GM23338 (cell line): ENCODE results near the gene MUC12. TPM values are rescaled to one million over a fixed set of nuclear protein-coding genes. Genes with fewer than 3 reads are reported as not detected.

ENCODE experiments used
- ATAC-seq: fragments of 200-7000 bp; cut with Tn5 transposase; 3 replicates; pipeline ENCODE4 v1.9.1; 2020
- DNase-seq: peaks from one replicate; pipeline ENCODE4 v3.0.0-alpha.2; 2015; ENCODE audit warnings: low spot score
- H2AFZ ChIP-seq: fragments of 200-600 bp; sonication (generic); 2 replicates; pipeline ENCODE4 v1.8.0; 2016; ENCODE audit warnings: antibody characterized with exemption, mild to moderate bottlenecking, moderate library complexity
- H3F3A ChIP-seq: fragments of 200-600 bp; sonication (generic); replicated peaks from 2 replicates; pipeline ENCODE4 v1.8.0; 2017; ENCODE audit warnings: antibody characterized with exemption, mixed run types, low read depth
- H3K27ac ChIP-seq: fragments of 200-600 bp; sonication (generic); 2 replicates; pipeline ENCODE4 v1.6.1; 2016; ENCODE audit warnings: low read depth
- H3K27me3 ChIP-seq: fragments of 200-600 bp; sonication (generic); 2 replicates; pipeline ENCODE4 v1.8.0; 2016; ENCODE audit warnings: mild to moderate bottlenecking, mixed run types, moderate library complexity; ENCODE audit not compliant: insufficient read depth
- H3K36me3 ChIP-seq: fragments of 200-600 bp; sonication (generic); 2 replicates; pipeline ENCODE4 v1.8.0; 2016; ENCODE audit warnings: mild to moderate bottlenecking; ENCODE audit not compliant: insufficient read depth
- H3K4me1 ChIP-seq: fragments of 200-600 bp; sonication (generic); 2 replicates; pipeline ENCODE4 v1.8.0; 2016; ENCODE audit warnings: mild to moderate bottlenecking, moderate library complexity; ENCODE audit not compliant: insufficient read depth
- H3K4me2 ChIP-seq: fragments of 200-600 bp; sonication (generic); 2 replicates; pipeline ENCODE4 v1.7.1; 2017; ENCODE audit warnings: mixed run types
- H3K4me3 ChIP-seq: fragments of 200-600 bp; sonication (generic); 2 replicates; pipeline ENCODE4 v1.6.1; 2016; ENCODE audit warnings: mixed run types
- H3K79me2 ChIP-seq: fragments of 200-600 bp; sonication (generic); replicated peaks from 2 replicates; pipeline ENCODE4 v1.8.0; 2017; ENCODE audit warnings: mild to moderate bottlenecking; ENCODE audit not compliant: insufficient read depth
- H3K9me2 ChIP-seq: fragments of 200-600 bp; sonication (generic); 2 replicates; pipeline ENCODE4 v1.8.0; 2017; ENCODE audit not compliant: insufficient read depth
- H4K20me1 ChIP-seq: fragments of 200-600 bp; sonication (generic); replicated peaks from 2 replicates; pipeline ENCODE4 v1.8.0; 2017; ENCODE audit warnings: mild to moderate bottlenecking; ENCODE audit not compliant: insufficient read depth
- H3K27ac Mint-ChIP-seq: 2 replicates; pipeline ENCODE4 v1.8.0; 2020; ENCODE audit warnings: inconsistent platforms, mild to moderate bottlenecking, moderate library complexity, mixed read lengths
- H3K27me3 Mint-ChIP-seq: 3 replicates; pipeline ENCODE4 v1.8.0; 2022; ENCODE audit warnings: low read depth, mild to moderate bottlenecking, moderate library complexity, mixed read lengths, inconsistent platforms; ENCODE audit not compliant: insufficient read depth, poor library complexity
- H3K36me3 Mint-ChIP-seq: 3 replicates; pipeline ENCODE4 v1.8.0; 2021; ENCODE audit warnings: low read depth, mild to moderate bottlenecking, inconsistent platforms, moderate library complexity, mixed read lengths
- H3K4me1 Mint-ChIP-seq: 3 replicates; pipeline ENCODE4 v1.8.0; 2020; ENCODE audit warnings: mild to moderate bottlenecking, inconsistent platforms, mixed read lengths
- H3K4me3 Mint-ChIP-seq: 3 replicates; pipeline ENCODE4 v1.8.0; 2021; ENCODE audit warnings: moderate library complexity, mild to moderate bottlenecking, inconsistent platforms, mixed read lengths
- H3K9me3 Mint-ChIP-seq: 3 replicates; pipeline ENCODE4 v1.8.0; 2020; ENCODE audit warnings: moderate library complexity, mild to moderate bottlenecking, inconsistent platforms, mixed read lengths
- CREB1 ChIP-seq: fragments of 250-450 bp; sonication (Bioruptor Pico); IDR thresholded peaks from 2 replicates; pipeline ENCODE4 v1.5.0; 2020; ENCODE audit warnings: low read depth, mild to moderate bottlenecking, moderate library complexity
- ETS1 ChIP-seq: IDR thresholded peaks from 2 replicates; pipeline ENCODE4 v1.6.1; 2016; ENCODE audit warnings: antibody characterized with exemption
- EZH2 ChIP-seq: fragments of 200-600 bp; sonication (generic); IDR thresholded peaks from one replicate; pipeline ENCODE4 v1.8.0; 2017; ENCODE audit warnings: antibody characterized with exemption, mild to moderate bottlenecking, low read depth; ENCODE audit not compliant: unreplicated experiment
- JUNB ChIP-seq: IDR thresholded peaks from one replicate; pipeline ENCODE4 v1.6.1; 2016; ENCODE audit warnings: antibody characterized with exemption; ENCODE audit not compliant: unreplicated experiment
- NANOG ChIP-seq: IDR thresholded peaks from 2 replicates; pipeline ENCODE4 v1.6.1; 2016; ENCODE audit warnings: antibody characterized with exemption, borderline replicate concordance
- POLR2AphosphoS5 ChIP-seq: IDR thresholded peaks from 2 replicates; pipeline ENCODE4 v1.6.1; 2016; ENCODE audit warnings: antibody characterized with exemption, low read depth
- STAT1 ChIP-seq: IDR thresholded peaks from one replicate; pipeline ENCODE4 v1.6.1; 2016; ENCODE audit warnings: antibody characterized with exemption; ENCODE audit not compliant: unreplicated experiment
- ZNF114 ChIP-seq: fragments of 250-450 bp; sonication (Bioruptor Pico); IDR thresholded peaks from 2 replicates; pipeline ENCODE4 v1.5.0; 2020; ENCODE audit warnings: mild to moderate bottlenecking, moderate library complexity
- ZNF331 ChIP-seq: fragments of 250-450 bp; sonication (Bioruptor Pico); IDR thresholded peaks from 2 replicates; pipeline ENCODE4 v1.5.0; 2020; ENCODE audit warnings: low read depth, mild to moderate bottlenecking, moderate library complexity
- polyA plus RNA-seq: library from polyadenylated mRNA; unstranded; fragments of >200 nt; fragmentation: Nextera tagmentation; extraction: Ambion mirVana; gene quantifications from 2 replicates; pipeline ENCODE4 v1.2.1, GENCODE V29; 2016
- total RNA-seq: library from RNA; depleted of rRNA; stranded (reverse); fragments of >200 nt; shearing (Covaris generic); gene quantifications from 2 replicates; pipeline ENCODE4 v1.2.3, GENCODE V29; 2014
- TF ChIP-seq, protein P1 (sequence below), 2 experiments: fragments of 200-600 bp in 1 of 2; sonication (generic) in 1 of 2; conservative IDR thresholded peaks; 2 replicates each; pipeline versions ENCODE4 v1.5.1 to v1.6.1; 2016 to 2017; ENCODE audit warnings: antibody characterized with exemption in 2 of 2, low read depth in 2 of 2, mild to moderate bottlenecking in 2 of 2, moderate library complexity in 1 of 2
- TF ChIP-seq, protein P2 (sequence below): IDR thresholded peaks from one replicate; pipeline ENCODE4 v1.6.1; 2018; ENCODE audit warnings: antibody characterized with exemption; ENCODE audit not compliant: unreplicated experiment

Gene MUC12
- total and polyA plus RNA-seq, 2 experiments from 2014 or later, result 4.6 to 18.0 TPM

DNA sequence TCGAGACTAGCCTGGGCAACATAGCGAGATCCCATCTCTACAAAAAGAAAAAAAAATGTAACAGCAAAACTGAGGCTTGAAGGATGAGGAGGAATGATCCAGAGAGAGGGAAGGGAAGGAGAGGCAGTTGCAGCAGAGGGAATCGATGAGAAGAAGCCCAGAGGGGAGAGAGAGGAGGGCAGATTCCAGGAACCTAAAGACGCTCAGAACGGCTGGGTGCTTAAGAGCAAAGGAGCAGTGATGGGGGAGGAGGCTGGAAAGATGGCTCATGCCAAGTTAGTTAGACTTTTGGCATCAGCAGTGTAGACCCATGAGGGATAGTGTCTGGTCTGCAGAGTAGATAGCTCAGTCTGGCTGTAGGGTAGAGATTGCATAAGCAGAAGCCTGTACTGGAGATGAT lies 40.3 kb downstream of the MUC12 start:
- TF ChIP-seq, protein P1, sequence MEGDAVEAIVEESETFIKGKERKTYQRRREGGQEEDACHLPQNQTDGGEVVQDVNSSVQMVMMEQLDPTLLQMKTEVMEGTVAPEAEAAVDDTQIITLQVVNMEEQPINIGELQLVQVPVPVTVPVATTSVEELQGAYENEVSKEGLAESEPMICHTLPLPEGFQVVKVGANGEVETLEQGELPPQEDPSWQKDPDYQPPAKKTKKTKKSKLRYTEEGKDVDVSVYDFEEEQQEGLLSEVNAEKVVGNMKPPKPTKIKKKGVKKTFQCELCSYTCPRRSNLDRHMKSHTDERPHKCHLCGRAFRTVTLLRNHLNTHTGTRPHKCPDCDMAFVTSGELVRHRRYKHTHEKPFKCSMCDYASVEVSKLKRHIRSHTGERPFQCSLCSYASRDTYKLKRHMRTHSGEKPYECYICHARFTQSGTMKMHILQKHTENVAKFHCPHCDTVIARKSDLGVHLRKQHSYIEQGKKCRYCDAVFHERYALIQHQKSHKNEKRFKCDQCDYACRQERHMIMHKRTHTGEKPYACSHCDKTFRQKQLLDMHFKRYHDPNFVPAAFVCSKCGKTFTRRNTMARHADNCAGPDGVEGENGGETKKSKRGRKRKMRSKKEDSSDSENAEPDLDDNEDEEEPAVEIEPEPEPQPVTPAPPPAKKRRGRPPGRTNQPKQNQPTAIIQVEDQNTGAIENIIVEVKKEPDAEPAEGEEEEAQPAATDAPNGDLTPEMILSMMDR (conservative IDR thresholded peaks at IDR 0.05; ENCODE audit: low read depth in 2 of 2), result no peak
- TF ChIP-seq JUNB, result no peak
- no peak for TF ChIP-seq POLR2AphosphoS5
- TF ChIP-seq NANOG, result no peak
- TF ChIP-seq ZNF114, result no peak
- no peak for TF ChIP-seq EZH2
- no peak for TF ChIP-seq ZNF331 (CRISPR knock-in tag)
- no peak for TF ChIP-seq STAT1
- TF ChIP-seq ETS1, result no peak
- TF ChIP-seq, protein P2, sequence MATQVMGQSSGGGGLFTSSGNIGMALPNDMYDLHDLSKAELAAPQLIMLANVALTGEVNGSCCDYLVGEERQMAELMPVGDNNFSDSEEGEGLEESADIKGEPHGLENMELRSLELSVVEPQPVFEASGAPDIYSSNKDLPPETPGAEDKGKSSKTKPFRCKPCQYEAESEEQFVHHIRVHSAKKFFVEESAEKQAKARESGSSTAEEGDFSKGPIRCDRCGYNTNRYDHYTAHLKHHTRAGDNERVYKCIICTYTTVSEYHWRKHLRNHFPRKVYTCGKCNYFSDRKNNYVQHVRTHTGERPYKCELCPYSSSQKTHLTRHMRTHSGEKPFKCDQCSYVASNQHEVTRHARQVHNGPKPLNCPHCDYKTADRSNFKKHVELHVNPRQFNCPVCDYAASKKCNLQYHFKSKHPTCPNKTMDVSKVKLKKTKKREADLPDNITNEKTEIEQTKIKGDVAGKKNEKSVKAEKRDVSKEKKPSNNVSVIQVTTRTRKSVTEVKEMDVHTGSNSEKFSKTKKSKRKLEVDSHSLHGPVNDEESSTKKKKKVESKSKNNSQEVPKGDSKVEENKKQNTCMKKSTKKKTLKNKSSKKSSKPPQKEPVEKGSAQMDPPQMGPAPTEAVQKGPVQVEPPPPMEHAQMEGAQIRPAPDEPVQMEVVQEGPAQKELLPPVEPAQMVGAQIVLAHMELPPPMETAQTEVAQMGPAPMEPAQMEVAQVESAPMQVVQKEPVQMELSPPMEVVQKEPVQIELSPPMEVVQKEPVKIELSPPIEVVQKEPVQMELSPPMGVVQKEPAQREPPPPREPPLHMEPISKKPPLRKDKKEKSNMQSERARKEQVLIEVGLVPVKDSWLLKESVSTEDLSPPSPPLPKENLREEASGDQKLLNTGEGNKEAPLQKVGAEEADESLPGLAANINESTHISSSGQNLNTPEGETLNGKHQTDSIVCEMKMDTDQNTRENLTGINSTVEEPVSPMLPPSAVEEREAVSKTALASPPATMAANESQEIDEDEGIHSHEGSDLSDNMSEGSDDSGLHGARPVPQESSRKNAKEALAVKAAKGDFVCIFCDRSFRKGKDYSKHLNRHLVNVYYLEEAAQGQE, result no peak
- TF ChIP-seq CREB1 (CRISPR knock-in tag), result no peak
- DNase-seq (no peak), ATAC-seq (no peak)
- Histone ChIP-seq H4K20me1 (no peaks in the 10 kb centered on the region), H3K27ac (no peak overlapping the region), H3K4me2 (no peak overlapping the region), H3K4me3 (no peak overlapping the region), H3K9me2 (0 out of 2 replicates have a peak, but pooled peaks cover 5% of the 10 kb centered on the region), H3F3A (no peaks in the 10 kb centered on the region), H3K36me3 (no peaks in the 10 kb centered on the region), H3K79me2 (no peaks in the 10 kb centered on the region), H3K27me3 (no peaks in the 10 kb centered on the region), H2AFZ (no peak overlapping the region), H3K4me1 (no peaks in the 10 kb centered on the region)
- no peaks in the 10 kb centered on the region for H3K4me1 Mint-ChIP-seq
- H3K36me3 Mint-ChIP-seq, result peaks cover 9% of the 10 kb centered on the region
- peaks cover 11% of the 10 kb centered on the region for H3K27me3 Mint-ChIP-seq
- H3K4me3 Mint-ChIP-seq, result no peak overlapping the region
- peaks cover 7% of the 10 kb centered on the region; the same call in 2 of the 3 replicates for H3K9me3 Mint-ChIP-seq
- H3K27ac Mint-ChIP-seq, result no peak overlapping the region
